Liver (tissue), 9 donors: ENCODE data around the gene TRPM1. TPM values are rescaled to one million over a fixed set of nuclear protein-coding genes. Genes with fewer than 3 reads are reported as not detected.

Source experiments
- DNase-seq: peaks from one replicate; pipeline ENCODE4 v3.0.0-alpha.2; 2017; ENCODE audit warnings: low spot score
- H3K27ac ChIP-seq, 2 donors: one replicate each; pipeline ENCODE4 v1.7.0; 2013; ENCODE audit warnings: inconsistent platforms in 2 of 2, low read length in 2 of 2, control low read depth in 1 of 2, low read depth in 1 of 2, mild to moderate bottlenecking in 1 of 2
- H3K27me3 ChIP-seq, 4 donors: one replicate each; pipeline versions ENCODE4 v1.6.1 to v1.7.0; 2013; ENCODE audit warnings: low read length in 3 of 4, inconsistent platforms in 1 of 4, mild to moderate bottlenecking in 1 of 4, moderate library complexity in 1 of 4; ENCODE audit not compliant: control insufficient read depth in 4 of 4, insufficient read depth in 4 of 4
- H3K36me3 ChIP-seq, 4 donors: one replicate each; pipeline versions ENCODE4 v1.6.1 to v1.7.0; 2013; ENCODE audit warnings: low read length in 3 of 4, mild to moderate bottlenecking in 3 of 4, low read depth in 1 of 4, moderate library complexity in 1 of 4; ENCODE audit not compliant: control insufficient read depth in 4 of 4, insufficient read depth in 3 of 4
- H3K4me1 ChIP-seq, 4 donors: one replicate each; pipeline versions ENCODE4 v1.6.1 to v1.7.0; 2013; ENCODE audit warnings: low read length in 3 of 4, mild to moderate bottlenecking in 3 of 4, moderate library complexity in 1 of 4; ENCODE audit not compliant: control insufficient read depth in 4 of 4, insufficient read depth in 4 of 4
- H3K4me3 ChIP-seq, 3 donors: one replicate each; pipeline versions ENCODE4 v1.6.1 to v1.7.0; 2013; ENCODE audit warnings: low read length in 3 of 3, control low read depth in 1 of 3, low read depth in 1 of 3, mild to moderate bottlenecking in 1 of 3
- H3K9ac ChIP-seq, 2 donors: one replicate each; pipeline ENCODE4 v1.7.0; 2013; ENCODE audit warnings: low read length in 2 of 2, mild to moderate bottlenecking in 2 of 2, moderate library complexity in 2 of 2, control low read depth in 1 of 2, low read depth in 1 of 2
- H3K9me3 ChIP-seq, 4 donors: one replicate each; pipeline versions ENCODE4 v1.6.1 to v1.7.0; 2013; ENCODE audit warnings: low read length in 3 of 4; ENCODE audit not compliant: control insufficient read depth in 4 of 4
- EGR1 ChIP-seq, 2 donors: IDR thresholded peaks; 2 replicates each; pipeline ENCODE4 v1.6.1; 2016 to 2018; ENCODE audit warnings: antibody characterized with exemption in 2 of 2, low read depth in 2 of 2
- FOXA2 ChIP-seq: IDR thresholded peaks from 2 replicates; pipeline ENCODE4 v1.6.1; 2016; ENCODE audit warnings: antibody characterized with exemption
- GABPA ChIP-seq, 2 donors: IDR thresholded peaks in 1 of 2; conservative IDR thresholded peaks in 1 of 2; 2 replicates each; pipeline ENCODE4 v1.6.1; 2016; ENCODE audit warnings: antibody characterized with exemption in 2 of 2, mild to moderate bottlenecking in 1 of 2, moderate library complexity in 1 of 2
- HNF4A ChIP-seq, 2 donors: conservative IDR thresholded peaks; 2 replicates each; pipeline ENCODE4 v1.6.1; 2016; ENCODE audit warnings: antibody characterized with exemption in 2 of 2, mild to moderate bottlenecking in 2 of 2
- RAD21 ChIP-seq, 2 donors: IDR thresholded peaks; 2 replicates each; pipeline ENCODE4 v1.6.1; 2016; ENCODE audit warnings: antibody characterized with exemption in 2 of 2, mild to moderate bottlenecking in 2 of 2
- REST ChIP-seq: IDR thresholded peaks from 2 replicates; pipeline ENCODE4 v1.6.1; 2016; ENCODE audit warnings: antibody characterized with exemption, mild to moderate bottlenecking
- RXRA ChIP-seq, 2 donors: IDR thresholded peaks; 2 replicates each; pipeline ENCODE4 v1.6.1; 2017 to 2018; ENCODE audit warnings: antibody characterized with exemption in 2 of 2, mild to moderate bottlenecking in 1 of 2
- SP1 ChIP-seq: IDR thresholded peaks from 2 replicates; pipeline ENCODE4 v1.6.1; 2018; ENCODE audit warnings: antibody characterized with exemption, mild to moderate bottlenecking
- YY1 ChIP-seq: IDR thresholded peaks from 2 replicates; pipeline ENCODE4 v1.6.1; 2016; ENCODE audit warnings: antibody characterized with exemption, mild to moderate bottlenecking
- ZBTB33 ChIP-seq: IDR thresholded peaks from 2 replicates; pipeline ENCODE4 v1.6.1; 2016; ENCODE audit warnings: antibody characterized with exemption
- WGBS: extraction: QIAGEN DNeasy Blood & Tissue Kit; methylation state at CpG from one replicate; pipeline ENCODE4 v1.1.7; 2013; 5-methylcytosine and 5-hydroxymethylcytosine counted together
- polyA plus RNA-seq, 2 donors: library from polyadenylated mRNA; stranded (reverse) in 1 of 2; unstranded in 1 of 2; fragments of 200-250 nt in 1 of 2; fragments of >200 nt in 1 of 2; fragmentation: Nextera tagmentation in 1 of 2; extraction: Ambion mirVana in 1 of 2; gene quantifications; one replicate each; pipeline versions ENCODE4 v1.2.1 to v1.2.3, GENCODE V29; 2013 to 2015
- total RNA-seq, 2 donors: library from RNA; depleted of rRNA; stranded (reverse); fragments of >200 nt; gene quantifications; one replicate each; pipeline ENCODE4 v1.2.3, GENCODE V29; 2014
- TF ChIP-seq, protein P1 (sequence below): IDR thresholded peaks from 2 replicates; pipeline ENCODE4 v1.6.1; 2016; ENCODE audit warnings: antibody characterized with exemption
- TF ChIP-seq, protein P2 (sequence below): IDR thresholded peaks from 2 replicates; pipeline ENCODE4 v1.6.1; 2016; ENCODE audit warnings: antibody characterized with exemption
- TF ChIP-seq, protein P3 (sequence below): fragments of 150-350 bp; IDR thresholded peaks from 2 replicates; pipeline ENCODE4 v1.5.1; 2017; ENCODE audit warnings: improper control_type of control experiment, low read depth, low read length; ENCODE audit not compliant: missing input control
- donor health status: healthy.
- donor health status: healthy.
- donor health status: healthy.
- donor health status: healthy.
- donor health status: healthy.

Gene TRPM1
- total and polyA plus RNA-seq, 4 donors = not detected

DNA sequence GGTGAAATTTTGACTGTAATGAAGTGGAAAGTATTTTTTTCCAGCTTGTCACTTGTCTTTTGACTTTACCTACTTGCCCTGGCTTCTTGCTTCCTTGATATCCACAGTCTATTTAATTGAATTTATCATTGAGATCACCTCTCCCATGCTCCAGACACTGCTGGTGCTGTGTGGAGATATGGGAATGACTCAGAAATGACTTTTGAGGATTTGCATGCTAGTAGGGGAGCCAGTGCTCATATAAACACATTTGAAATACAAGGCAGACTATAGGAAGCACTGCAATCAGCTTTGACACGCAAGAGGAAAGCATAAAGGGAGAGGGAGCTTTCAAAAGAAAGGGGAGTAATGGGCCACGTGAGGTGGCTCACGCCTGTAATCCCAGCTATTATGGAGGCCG, 7.3 kb upstream of the TRPM1 start:
- 93% methylated on average over 4 of the region's 4 CpGs for WGBS
- Histone ChIP-seq H3K36me3 (no peaks in the 10 kb centered on the region), H3K9me3 (no peaks in the 10 kb centered on the region), H3K4me3 (no peak overlapping the region), H3K9ac (no peak overlapping the region), H3K27me3 (no peaks in the 10 kb centered on the region), H3K27ac (no peak overlapping the region), H3K4me1 (no peaks in the 10 kb centered on the region)
- no peak for DNase-seq
- TF ChIP-seq RXRA (IDR thresholded peaks at IDR 0.05) = no peak
- no peak for TF ChIP-seq HNF4A (conservative IDR thresholded peaks at IDR 0.05)
- TF ChIP-seq RAD21 (IDR thresholded peaks at IDR 0.05) = no peak
- no peak for TF ChIP-seq EGR1 (IDR thresholded peaks at IDR 0.05; ENCODE audit: low read depth in 2 of 2)
- TF ChIP-seq, protein P1, sequence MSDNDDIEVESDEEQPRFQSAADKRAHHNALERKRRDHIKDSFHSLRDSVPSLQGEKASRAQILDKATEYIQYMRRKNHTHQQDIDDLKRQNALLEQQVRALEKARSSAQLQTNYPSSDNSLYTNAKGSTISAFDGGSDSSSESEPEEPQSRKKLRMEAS = no peak
- TF ChIP-seq REST = no peak
- TF ChIP-seq ZBTB33 = no peak
- TF ChIP-seq GABPA (IDR thresholded peaks at IDR 0.05 in 1 of 2, conservative IDR thresholded peaks at IDR 0.05 in 1 of 2) = no peak

DNA sequence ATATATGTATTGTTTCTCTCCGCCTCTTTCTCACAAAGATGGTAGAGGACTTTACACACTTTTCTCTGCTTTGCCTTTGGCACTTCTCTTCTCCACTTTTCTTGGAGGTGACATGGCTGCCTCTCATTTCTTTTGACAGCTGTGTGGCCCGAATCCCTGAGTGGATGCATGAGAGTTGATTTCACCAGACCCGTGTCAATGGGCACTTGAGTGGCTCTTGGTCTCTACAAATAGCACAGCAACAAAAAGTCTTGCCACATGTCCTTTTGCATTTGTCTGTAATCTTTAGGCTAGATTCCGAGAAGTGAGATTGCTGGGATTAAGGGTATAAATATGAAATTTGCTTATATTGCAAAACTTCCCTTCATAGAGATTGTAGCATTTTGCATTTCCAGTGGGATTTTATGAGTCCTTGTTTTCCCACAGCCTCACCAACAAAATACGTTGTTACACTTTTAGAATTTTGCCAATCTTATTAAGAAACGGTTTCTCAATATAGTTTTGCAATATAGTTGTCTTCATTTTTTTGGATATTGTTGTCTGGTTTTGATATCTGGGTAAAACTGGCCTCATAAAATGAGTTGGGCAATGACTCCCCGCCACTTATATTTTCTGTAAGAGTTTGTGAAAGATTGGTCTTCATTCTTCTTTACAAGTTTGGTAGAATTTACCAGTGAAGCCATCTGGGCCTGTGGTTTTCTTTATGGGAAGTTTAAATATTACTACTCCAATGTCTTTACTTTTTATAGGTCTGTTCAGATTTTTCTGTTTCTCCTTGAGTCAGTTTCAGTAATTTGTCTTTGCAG, 5.2 kb upstream of the TRPM1 start:
- no peak overlapping the region for H3K4me3 ChIP-seq
- no peak overlapping the region for H3K27ac ChIP-seq
- DNase-seq = no peak
- H3K9ac ChIP-seq = no peak overlapping the region
- no peaks in the 10 kb centered on the region for H3K9me3 ChIP-seq
- H3K36me3 ChIP-seq = no peaks in the 10 kb centered on the region
- TF ChIP-seq SP1 = no peak
- TF ChIP-seq, protein P2, sequence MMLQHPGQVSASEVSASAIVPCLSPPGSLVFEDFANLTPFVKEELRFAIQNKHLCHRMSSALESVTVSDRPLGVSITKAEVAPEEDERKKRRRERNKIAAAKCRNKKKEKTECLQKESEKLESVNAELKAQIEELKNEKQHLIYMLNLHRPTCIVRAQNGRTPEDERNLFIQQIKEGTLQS = no peak
- no peaks in the 10 kb centered on the region for H3K27me3 ChIP-seq
- H3K4me1 ChIP-seq = no peaks in the 10 kb centered on the region
- 88% methylated on average over 7 of the region's 7 CpGs for WGBS

- Histone ChIP-seq H3K4me1 (peaks cover 0 to 13% (median 10%) of the 10 kb centered on the region in 4 donors), H3K36me3 (no peaks in the 10 kb centered on the region), H3K4me3 (no peak overlapping the region), H3K9me3 (no peaks in the 10 kb centered on the region), H3K27me3 (no peaks in the 10 kb centered on the region), H3K9ac (no peak overlapping the region), H3K27ac (no peak overlapping the region)
- DNase-seq = no peak
- TF ChIP-seq RAD21 (IDR thresholded peaks at IDR 0.05) (no peak), HNF4A (conservative IDR thresholded peaks at IDR 0.05) (no peak), YY1 (no peak), RXRA (IDR thresholded peaks at IDR 0.05) (no peak), FOXA2 (no peak)
- TF ChIP-seq, protein P3, sequence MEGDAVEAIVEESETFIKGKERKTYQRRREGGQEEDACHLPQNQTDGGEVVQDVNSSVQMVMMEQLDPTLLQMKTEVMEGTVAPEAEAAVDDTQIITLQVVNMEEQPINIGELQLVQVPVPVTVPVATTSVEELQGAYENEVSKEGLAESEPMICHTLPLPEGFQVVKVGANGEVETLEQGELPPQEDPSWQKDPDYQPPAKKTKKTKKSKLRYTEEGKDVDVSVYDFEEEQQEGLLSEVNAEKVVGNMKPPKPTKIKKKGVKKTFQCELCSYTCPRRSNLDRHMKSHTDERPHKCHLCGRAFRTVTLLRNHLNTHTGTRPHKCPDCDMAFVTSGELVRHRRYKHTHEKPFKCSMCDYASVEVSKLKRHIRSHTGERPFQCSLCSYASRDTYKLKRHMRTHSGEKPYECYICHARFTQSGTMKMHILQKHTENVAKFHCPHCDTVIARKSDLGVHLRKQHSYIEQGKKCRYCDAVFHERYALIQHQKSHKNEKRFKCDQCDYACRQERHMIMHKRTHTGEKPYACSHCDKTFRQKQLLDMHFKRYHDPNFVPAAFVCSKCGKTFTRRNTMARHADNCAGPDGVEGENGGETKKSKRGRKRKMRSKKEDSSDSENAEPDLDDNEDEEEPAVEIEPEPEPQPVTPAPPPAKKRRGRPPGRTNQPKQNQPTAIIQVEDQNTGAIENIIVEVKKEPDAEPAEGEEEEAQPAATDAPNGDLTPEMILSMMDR = no peak
- WGBS = 92% methylated on average over 6 of the region's 6 CpGs
These were observed 2.5 kb upstream of the TRPM1 start for GRCh38 chr15:31104003-31104402.
